ENCODE measurements around the gene NID2. TPM values are rescaled to one million over a fixed set of nuclear protein-coding genes. Genes with fewer than 3 reads are reported as not detected.

The NID2 gene
- total RNA-seq, 4 donors from 2014 or later, result 1.9 to 5.6 (median 4.3) TPM

GRCh38 chr14:52081964-52082363 is 13.1 kb upstream of the NID2 start:
- in situ Hi-C loops (cut with MboI; ENCODE audit: low sequenced_read_pairs in 4 of 4) (no loop called here), intact Hi-C loops (cut with DNase I; ENCODE audit: low total_unique reads) (no loop called here)
- Histone ChIP-seq H3K27ac (no peak overlapping the region), H3K4me3 (no peak overlapping the region), H3K27me3 (no peaks in the 10 kb centered on the region), H3K9me3 (no peaks in the 10 kb centered on the region), H3K36me3 (no peaks in the 10 kb centered on the region), H3K4me1 (no peaks in the 10 kb centered on the region)
- no peak for ATAC-seq
- DNase-seq, result no peak
- TF ChIP-seq, protein P1, sequence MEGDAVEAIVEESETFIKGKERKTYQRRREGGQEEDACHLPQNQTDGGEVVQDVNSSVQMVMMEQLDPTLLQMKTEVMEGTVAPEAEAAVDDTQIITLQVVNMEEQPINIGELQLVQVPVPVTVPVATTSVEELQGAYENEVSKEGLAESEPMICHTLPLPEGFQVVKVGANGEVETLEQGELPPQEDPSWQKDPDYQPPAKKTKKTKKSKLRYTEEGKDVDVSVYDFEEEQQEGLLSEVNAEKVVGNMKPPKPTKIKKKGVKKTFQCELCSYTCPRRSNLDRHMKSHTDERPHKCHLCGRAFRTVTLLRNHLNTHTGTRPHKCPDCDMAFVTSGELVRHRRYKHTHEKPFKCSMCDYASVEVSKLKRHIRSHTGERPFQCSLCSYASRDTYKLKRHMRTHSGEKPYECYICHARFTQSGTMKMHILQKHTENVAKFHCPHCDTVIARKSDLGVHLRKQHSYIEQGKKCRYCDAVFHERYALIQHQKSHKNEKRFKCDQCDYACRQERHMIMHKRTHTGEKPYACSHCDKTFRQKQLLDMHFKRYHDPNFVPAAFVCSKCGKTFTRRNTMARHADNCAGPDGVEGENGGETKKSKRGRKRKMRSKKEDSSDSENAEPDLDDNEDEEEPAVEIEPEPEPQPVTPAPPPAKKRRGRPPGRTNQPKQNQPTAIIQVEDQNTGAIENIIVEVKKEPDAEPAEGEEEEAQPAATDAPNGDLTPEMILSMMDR (IDR thresholded peaks at IDR 0.05 in 4 of 5, conservative IDR thresholded peaks at IDR 0.05 in 1 of 5), result no peak
- TF ChIP-seq POLR2A (IDR thresholded peaks at IDR 0.05), result no peak

GRCh38 chr14:52080808-52081755 is 12.2 kb upstream of the NID2 start:
- intact Hi-C loops (cut with DNase I; ENCODE audit: low total_unique reads), result no loop called here

GRCh38 chr14:52080158-52080800 is 11.4 kb upstream of the NID2 start:
- DNase-seq, result no peak
- intact Hi-C loops (cut with DNase I; ENCODE audit: low total_unique reads), result no loop called here
- no peak for ATAC-seq
- H3K27me3 ChIP-seq, result no peaks in the 10 kb centered on the region
- no peaks in the 10 kb centered on the region for H3K9me3 ChIP-seq
- in situ Hi-C loops (cut with MboI; ENCODE audit: low sequenced_read_pairs in 4 of 4), result no loop called here
- TF ChIP-seq, protein P1 (IDR thresholded peaks at IDR 0.05 in 4 of 5, conservative IDR thresholded peaks at IDR 0.05 in 1 of 5), result no peak
- TF ChIP-seq POLR2A (IDR thresholded peaks at IDR 0.05), result no peak
- H3K4me1 ChIP-seq, result no peaks in the 10 kb centered on the region
- H3K27ac ChIP-seq, result no peak overlapping the region
- no peak overlapping the region for H3K4me3 ChIP-seq
- no peaks in the 10 kb centered on the region for H3K36me3 ChIP-seq

More at GRCh38 chr14:52080808-52081755, 12.2 kb upstream of the NID2 start:
- H3K4me3 ChIP-seq, result no peak overlapping the region
- no peaks in the 10 kb centered on the region for H3K27me3 ChIP-seq
- no peaks in the 10 kb centered on the region for H3K36me3 ChIP-seq
- TF ChIP-seq, protein P1 (IDR thresholded peaks at IDR 0.05 in 4 of 5, conservative IDR thresholded peaks at IDR 0.05 in 1 of 5), result no peak
- TF ChIP-seq POLR2A (IDR thresholded peaks at IDR 0.05), result no peak
- DNase-seq (no peak), ATAC-seq (no peak)
- no peaks in the 10 kb centered on the region for H3K9me3 ChIP-seq
- H3K4me1 ChIP-seq, result no peaks in the 10 kb centered on the region
- H3K27ac ChIP-seq, result no peak overlapping the region
- in situ Hi-C loops (cut with MboI; ENCODE audit: low sequenced_read_pairs in 4 of 4), result no loop called here

GRCh38 chr14:52079239-52079959 is 10.5 kb upstream of the NID2 start:
- no peaks in the 10 kb centered on the region for H3K27me3 ChIP-seq
- no peak for ATAC-seq
- no peak overlapping the region for H3K27ac ChIP-seq
- TF ChIP-seq POLR2A (IDR thresholded peaks at IDR 0.05), result no peak
- TF ChIP-seq, protein P1 (IDR thresholded peaks at IDR 0.05 in 4 of 5, conservative IDR thresholded peaks at IDR 0.05 in 1 of 5), result no peak
- H3K4me3 ChIP-seq, result no peak overlapping the region
- no peaks in the 10 kb centered on the region for H3K36me3 ChIP-seq
- intact Hi-C loops (cut with DNase I; ENCODE audit: low total_unique reads) (no loop called here), in situ Hi-C loops (cut with MboI; ENCODE audit: low sequenced_read_pairs in 4 of 4) (no loop called here)
- DNase-seq, result no peak
- no peaks in the 10 kb centered on the region for H3K4me1 ChIP-seq
- H3K9me3 ChIP-seq, result no peaks in the 10 kb centered on the region

Data from gastrocnemius medialis (tissue), 4 donors.